Glomerular visceral epithelial cell (primary cell): ENCODE measurements around the gene UNC119.
A peak's percentile ranks its signal among the peaks of the same experiment; 100 is the strongest.

Experiments
- DNase-seq: peaks from one replicate; pipeline ENCODE4 v3.0.0-alpha.2; 2016; ENCODE audit errors: extremely low spot score

Gene UNC119

DNA sequence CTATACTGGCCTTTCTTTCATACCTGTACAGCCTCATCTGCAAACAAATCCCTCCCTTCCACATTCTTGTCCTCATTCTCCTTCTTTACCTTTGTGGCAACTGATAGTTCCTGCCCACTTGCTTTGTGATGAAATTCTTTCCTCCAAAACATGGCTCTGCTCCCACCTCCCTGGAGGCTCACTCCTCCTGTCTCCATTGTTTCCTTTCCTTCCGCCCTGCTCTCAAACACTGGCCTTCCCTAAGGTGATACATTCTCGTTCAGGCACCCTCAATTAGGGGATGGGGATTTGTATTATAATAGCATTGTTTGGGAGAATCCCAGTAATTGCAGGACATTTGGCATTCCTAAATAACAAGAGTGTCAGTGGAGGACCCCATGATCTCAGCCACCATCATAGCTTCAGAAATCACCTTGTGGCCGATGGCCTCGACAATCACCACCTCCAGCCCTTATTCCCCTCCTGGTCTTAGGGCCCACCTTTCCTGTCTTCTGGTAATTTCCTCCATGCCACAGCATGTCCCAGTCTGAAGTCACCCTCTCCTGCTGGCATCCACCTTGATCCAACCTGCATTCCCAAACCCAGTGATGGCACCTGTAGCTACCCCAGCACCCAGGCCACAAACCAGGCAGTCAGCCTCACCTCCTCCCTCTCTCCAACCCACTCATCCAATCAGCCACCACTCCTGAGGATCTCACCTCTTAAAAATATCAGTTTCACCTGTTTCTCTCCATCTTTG lies 7.9 kb downstream of the UNC119 start:
- DNase-seq, result no peak

DNA sequence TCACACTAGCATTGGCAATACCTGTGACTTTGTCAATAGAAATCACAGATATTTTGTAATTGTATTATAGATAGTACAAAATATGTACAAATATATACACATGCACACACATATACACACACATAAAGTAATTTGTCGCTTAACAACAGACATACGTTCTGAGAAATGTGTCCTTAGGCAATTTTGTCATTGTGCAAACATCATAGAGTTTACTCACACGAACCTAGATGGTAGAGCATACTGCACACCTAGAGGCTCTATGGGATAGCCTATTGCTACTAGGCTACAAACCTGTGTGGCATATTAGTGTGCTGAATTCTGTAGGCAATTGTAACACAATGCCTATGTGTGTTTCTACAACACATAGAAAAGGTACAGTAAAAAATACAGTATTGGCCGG lies 11.0 kb downstream of the UNC119 start:
- no peak for DNase-seq

DNA sequence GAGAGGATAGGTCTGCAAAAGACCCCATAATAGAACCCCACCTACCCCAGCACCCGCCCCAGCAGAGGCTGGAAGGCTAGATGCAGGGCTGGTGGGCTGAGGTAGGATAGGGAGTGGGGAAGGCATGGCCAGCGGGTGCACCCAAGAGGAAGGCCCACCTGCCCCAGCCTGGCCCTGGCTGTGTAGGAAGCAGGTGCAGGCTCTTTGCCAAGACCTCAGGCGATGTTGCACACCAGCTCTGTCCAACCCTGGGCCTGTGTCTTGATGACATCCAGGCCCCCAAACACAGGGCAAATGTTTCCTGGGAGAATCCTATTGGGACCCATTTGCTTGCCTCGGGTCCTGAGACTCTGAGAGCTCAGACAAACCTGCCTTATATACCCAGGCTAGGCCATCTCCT lies 12.2 kb downstream of the UNC119 start:
- no peak for DNase-seq

DNA sequence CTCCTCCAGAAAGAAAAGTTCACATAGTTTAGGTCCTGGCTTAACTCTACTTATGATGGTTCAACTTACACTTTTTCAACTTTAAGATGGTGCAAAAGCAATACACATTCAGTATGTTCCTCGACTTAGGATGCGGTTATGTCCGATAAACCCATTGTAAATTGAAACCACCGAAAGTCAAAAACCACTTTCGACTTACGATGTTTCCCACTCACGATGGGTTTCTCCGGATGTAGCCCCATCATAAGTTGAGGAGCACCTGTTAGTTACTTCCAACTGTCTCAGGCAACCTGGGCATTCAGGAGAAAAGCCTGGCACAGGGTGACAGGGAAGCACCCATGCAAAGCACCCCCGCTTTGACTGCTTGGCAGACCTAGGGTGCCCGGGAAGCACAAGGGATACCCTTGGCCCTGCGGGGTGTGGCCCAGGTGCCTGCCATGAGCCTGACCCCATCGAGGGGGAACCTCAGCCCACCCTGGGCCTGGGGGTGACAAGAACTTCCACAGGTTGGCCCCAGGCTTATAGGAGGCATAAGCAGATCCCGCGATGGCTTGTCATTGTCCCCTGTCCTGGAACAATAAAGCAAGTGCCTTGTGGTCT lies 14.0 kb downstream of the UNC119 start:
- DNase-seq, result no peak

GRCh38 chr17:28537219-28537610 lies 15.2 kb downstream of the UNC119 start:
- no peak for DNase-seq

DNA sequence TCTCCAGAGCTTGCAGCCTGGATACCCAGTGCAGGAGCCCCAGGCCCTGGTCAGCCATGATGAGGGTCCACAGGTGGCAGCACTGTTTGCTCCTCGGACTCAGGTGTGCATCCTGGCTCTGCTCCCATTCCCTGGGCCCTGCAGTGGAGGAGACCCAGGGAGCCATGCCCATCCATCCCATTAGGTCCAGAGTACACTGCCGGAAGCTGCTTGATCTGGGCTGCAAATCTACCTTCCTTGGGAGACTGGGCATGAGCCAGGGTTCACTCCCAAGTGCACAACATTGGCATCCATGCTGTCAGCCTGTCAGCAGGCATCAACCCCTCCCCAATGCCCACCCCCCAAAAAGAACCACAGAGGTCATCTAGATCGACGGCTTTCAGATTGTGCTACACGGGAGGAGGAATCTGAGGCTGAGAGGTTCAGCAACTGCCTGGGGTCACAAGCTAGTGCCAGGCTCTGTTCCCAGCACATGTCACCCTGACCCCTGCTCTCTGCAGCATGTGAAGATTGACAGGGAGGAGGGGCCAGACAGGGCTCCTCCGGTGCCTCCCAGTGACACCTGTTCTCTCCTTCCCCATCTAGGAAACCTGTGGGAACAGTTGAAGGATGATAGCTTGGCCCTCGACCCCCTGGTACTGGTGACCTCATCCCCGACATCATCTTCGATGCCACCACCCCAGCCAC lies 15.7 kb downstream of the UNC119 start:
- no peak for DNase-seq

- no peak for DNase-seq
These were observed 17.6 kb downstream of the UNC119 start for GRCh38 chr17:28534740-28535375.

DNA sequence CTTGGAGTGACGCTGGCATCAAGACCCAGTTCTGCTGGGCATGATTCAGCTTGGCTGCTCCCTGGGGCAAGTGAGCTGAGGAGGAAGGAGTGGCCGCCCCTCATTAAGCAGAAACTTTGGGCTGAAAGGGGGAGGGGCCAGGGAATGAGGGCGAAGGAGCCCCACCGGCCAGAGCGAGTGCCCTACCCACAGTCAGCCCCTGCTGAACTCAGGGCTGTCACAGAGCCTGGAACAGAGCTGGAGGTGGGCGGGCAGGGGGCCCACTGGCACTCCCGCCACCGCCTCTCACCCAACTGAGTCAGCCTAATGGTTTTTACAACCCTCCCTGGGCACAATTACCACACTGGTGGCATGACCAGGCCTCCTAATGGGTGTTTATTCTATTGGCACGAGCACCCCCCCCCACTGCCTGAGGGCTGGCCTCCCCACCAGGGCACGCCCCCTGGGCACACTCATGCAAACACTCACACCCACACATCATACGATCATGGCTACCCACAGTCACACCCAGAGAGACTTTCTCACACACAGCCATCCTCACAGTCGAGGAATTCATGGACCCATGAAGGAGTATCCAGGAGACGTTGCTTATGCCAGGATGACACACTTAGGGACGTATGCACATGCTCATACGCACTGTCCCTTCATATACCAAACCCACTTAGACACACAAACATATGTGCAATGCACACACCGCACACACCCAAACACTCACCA lies 19.2 kb downstream of the UNC119 start:
- no peak for DNase-seq

DNA sequence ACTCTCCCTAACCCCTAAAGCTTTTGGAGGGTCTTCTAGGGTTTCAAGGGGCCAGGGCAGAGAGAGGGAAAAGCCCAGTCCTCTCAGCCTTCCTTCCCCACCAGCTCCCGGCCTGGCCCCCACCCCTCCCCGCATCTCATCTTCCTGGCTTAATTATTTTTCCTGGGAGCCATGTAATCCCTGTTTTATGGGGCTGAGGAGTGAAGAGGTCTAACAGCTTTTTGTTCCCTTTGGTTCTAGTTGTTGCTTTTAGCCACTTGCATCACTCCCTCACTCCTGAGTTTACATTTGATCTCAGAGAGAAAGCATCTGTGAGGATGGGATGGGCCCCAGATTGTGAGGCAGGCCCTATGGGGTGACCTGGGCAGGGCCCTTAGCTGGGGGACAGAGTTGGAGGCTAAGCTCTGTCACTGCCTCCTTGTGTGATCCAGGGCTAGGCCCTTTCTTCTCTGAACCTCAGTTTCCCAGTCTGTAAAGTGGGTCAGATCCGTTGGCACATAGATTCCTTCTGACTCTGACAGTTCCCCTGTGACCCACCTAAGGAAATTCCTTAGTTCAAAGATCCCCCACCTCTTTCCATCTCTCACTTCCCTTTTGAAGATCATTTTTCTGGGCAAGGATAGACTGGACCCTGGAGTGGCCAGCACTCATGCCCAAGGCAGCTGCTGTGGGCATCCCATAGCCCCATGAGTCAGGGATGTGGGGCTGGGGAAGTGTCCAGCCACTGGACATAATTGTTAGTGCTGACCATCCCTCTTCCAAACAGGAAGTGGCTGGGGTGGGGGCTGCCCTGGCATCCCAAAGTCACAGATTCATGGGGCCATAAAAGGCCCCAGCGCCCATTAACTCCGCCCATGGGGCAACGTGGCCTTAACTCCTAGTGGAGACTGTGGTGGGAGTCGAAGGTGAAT lies 20.1 kb downstream of the UNC119 start:
- no peak for DNase-seq

DNA sequence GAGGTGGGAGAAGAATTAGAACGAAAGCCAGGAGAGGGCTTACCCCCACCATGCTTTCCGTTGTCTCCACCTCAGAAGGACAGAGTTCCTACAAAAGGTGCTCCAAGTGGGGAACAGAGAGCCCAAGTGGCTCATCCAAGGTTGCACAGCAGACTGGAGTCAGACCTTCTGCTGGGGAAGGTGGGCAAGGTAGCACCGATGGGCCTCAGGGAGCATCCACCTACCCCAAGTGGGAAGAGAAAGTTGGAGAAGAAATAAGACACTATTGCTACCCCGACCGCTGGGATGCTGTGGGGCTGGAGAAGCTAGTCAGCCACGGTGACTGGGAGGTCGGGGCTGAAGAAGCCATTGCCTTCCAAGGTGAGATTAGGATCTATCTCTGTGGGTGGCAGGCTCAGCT lies 21.5 kb downstream of the UNC119 start:
- no peak for DNase-seq

GRCh38 chr17:28530250-28530649 lies 22.2 kb downstream of the UNC119 start:
- DNase-seq, result no peak

- no peak for DNase-seq
These were observed 23.4 kb downstream of the UNC119 start for GRCh38 chr17:28529013-28529400.

- DNase-seq, result no peak
These were observed 24.0 kb downstream of the UNC119 start for GRCh38 chr17:28528327-28529012.

DNA sequence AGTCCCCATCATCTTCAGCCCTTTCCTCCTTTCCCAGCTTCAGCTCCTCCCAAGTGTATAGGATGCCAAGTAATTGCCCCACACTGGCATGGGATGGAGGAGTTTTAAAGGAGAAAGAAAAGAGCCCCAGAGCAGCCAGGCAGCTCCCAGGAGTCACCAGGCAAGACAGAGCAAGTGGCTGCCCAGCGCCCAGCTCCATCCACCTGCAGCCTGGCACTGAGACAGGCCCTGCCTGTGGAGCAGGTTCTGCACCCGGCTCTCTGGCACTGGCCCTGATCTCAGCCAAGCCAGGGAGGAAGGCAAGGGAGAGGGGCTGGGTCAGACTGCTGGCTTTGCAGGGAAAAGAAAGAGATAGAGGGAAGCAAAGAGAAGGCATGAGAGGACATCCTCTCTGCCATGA lies 24.6 kb downstream of the UNC119 start:
- DNase-seq, result no peak

DNA sequence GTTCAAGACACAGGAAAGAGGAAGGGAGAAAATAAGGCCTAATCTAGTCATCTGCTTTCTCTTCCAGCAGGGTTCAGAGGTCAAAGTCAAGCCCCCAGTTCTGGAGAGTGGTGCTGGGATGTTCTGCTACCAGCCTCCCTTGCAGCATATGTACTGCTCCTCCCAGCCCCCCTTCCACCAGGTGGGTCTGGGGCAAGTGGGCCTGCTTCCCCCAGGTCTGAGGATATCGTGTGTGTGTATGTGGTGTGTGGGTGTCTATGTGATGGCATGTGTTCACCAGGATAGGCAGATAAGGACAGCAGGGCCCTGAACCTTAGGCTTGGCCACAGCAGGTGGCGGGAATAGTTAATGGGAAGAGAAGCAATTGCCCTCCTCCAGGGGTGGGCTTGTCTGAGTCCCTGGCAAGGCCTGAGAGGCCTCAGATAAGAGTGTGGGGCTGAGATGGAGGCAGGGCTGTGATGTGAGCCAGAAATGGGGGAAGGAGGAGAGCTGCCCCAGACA lies 25.2 kb downstream of the UNC119 start:
- no peak for DNase-seq

GRCh38 chr17:28526381-28526780 lies 26.0 kb downstream of the UNC119 start:
- DNase-seq, result no peak

GRCh38 chr17:28524476-28525424 lies 27.7 kb downstream of the UNC119 start:
- peak; percentile 59 for DNase-seq

- no peak for DNase-seq
These were observed 28.5 kb downstream of the UNC119 start for GRCh38 chr17:28523876-28524275.

- DNase-seq, result no peak
These were observed 29.2 kb downstream of the UNC119 start for GRCh38 chr17:28523186-28523585.
